HEK293 (cell line): ENCODE results near the gene IKZF4.

Experiments
- GFI1B ChIP-seq: fragments of 450-650 bp; formaldehyde crosslinking; IDR thresholded peaks from 2 replicates; pipeline ENCODE4 v1.5.1; 2016; ENCODE audit warnings: missing biosample characterization, missing genetic modification characterization
- RBAK ChIP-seq: fragments of 450-650 bp; formaldehyde crosslinking; IDR thresholded peaks from 2 replicates; pipeline ENCODE4 v1.5.1; 2016; ENCODE audit warnings: missing biosample characterization, missing genetic modification characterization
- SALL2 ChIP-seq: fragments of 450-650 bp; formaldehyde crosslinking; IDR thresholded peaks from 2 replicates; pipeline ENCODE4 v1.5.0; 2017; ENCODE audit warnings: missing biosample characterization, mild to moderate bottlenecking, missing genetic modification characterization, borderline replicate concordance
- YY2 ChIP-seq: fragments of 450-650 bp; formaldehyde crosslinking; IDR thresholded peaks from 2 replicates; pipeline ENCODE4 v1.5.1; 2016; ENCODE audit warnings: missing biosample characterization, missing genetic modification characterization
- ZBTB20 ChIP-seq: fragments of 450-650 bp; formaldehyde crosslinking; IDR thresholded peaks from 2 replicates; pipeline ENCODE4 v1.5.1; 2016; ENCODE audit warnings: missing biosample characterization, missing genetic modification characterization
- ZBTB48 ChIP-seq: fragments of 450-650 bp; formaldehyde crosslinking; IDR thresholded peaks from 2 replicates; pipeline ENCODE4 v1.5.1; 2016; ENCODE audit warnings: missing biosample characterization, missing genetic modification characterization
- ZFP37 ChIP-seq: fragments of 450-650 bp; formaldehyde crosslinking; IDR thresholded peaks from 2 replicates; pipeline ENCODE4 v1.5.1; 2016; ENCODE audit warnings: missing biosample characterization, missing genetic modification characterization
- ZIC2 ChIP-seq: fragments of 450-650 bp; formaldehyde crosslinking; IDR thresholded peaks from 2 replicates; pipeline ENCODE4 v1.5.1; 2016; ENCODE audit warnings: missing biosample characterization, missing genetic modification characterization
- ZNF16 ChIP-seq: fragments of 450-650 bp; formaldehyde crosslinking; IDR thresholded peaks from 2 replicates; pipeline ENCODE4 v1.5.1; 2016; ENCODE audit warnings: low read depth, missing biosample characterization, missing genetic modification characterization
- ZNF174 ChIP-seq: fragments of 450-650 bp; formaldehyde crosslinking; IDR thresholded peaks from 2 replicates; pipeline ENCODE4 v1.5.0; 2017; ENCODE audit warnings: missing biosample characterization, mild to moderate bottlenecking, missing genetic modification characterization
- ZNF2 ChIP-seq: fragments of 450-650 bp; formaldehyde crosslinking; IDR thresholded peaks from 2 replicates; pipeline ENCODE4 v1.5.1; 2016; ENCODE audit warnings: missing biosample characterization, missing genetic modification characterization
- ZNF214 ChIP-seq: fragments of 450-650 bp; formaldehyde crosslinking; IDR thresholded peaks from 2 replicates; pipeline ENCODE4 v1.5.1; 2017; ENCODE audit warnings: missing biosample characterization, mild to moderate bottlenecking, missing genetic modification characterization, borderline replicate concordance
- ZNF221 ChIP-seq: fragments of 450-650 bp; formaldehyde crosslinking; IDR thresholded peaks from 2 replicates; pipeline ENCODE4 v1.5.1; 2017; ENCODE audit warnings: missing biosample characterization, missing genetic modification characterization, borderline replicate concordance
- ZNF311 ChIP-seq: fragments of 450-650 bp; formaldehyde crosslinking; IDR thresholded peaks from 2 replicates; pipeline ENCODE4 v1.5.1; 2017; ENCODE audit warnings: missing biosample characterization, missing genetic modification characterization, borderline replicate concordance
- ZNF366 ChIP-seq: fragments of 450-650 bp; formaldehyde crosslinking; conservative IDR thresholded peaks from 2 replicates; pipeline ENCODE4 v1.5.1; 2016; ENCODE audit warnings: missing biosample characterization, missing genetic modification characterization
- ZNF433 ChIP-seq: fragments of 450-650 bp; formaldehyde crosslinking; IDR thresholded peaks from 2 replicates; pipeline ENCODE4 v1.5.1; 2016; ENCODE audit warnings: missing biosample characterization, missing genetic modification characterization, low read depth
- ZNF571 ChIP-seq: fragments of 450-650 bp; formaldehyde crosslinking; IDR thresholded peaks from 2 replicates; pipeline ENCODE4 v1.5.0; 2017; ENCODE audit warnings: missing biosample characterization, missing genetic modification characterization
- ZNF610 ChIP-seq: fragments of 450-650 bp; formaldehyde crosslinking; IDR thresholded peaks from 2 replicates; pipeline ENCODE4 v1.5.1; 2016; ENCODE audit warnings: missing biosample characterization, missing genetic modification characterization, borderline replicate concordance
- ZNF677 ChIP-seq: fragments of 450-650 bp; IDR thresholded peaks from 2 replicates; pipeline ENCODE4 v1.5.0; 2018; ENCODE audit warnings: missing biosample characterization, mild to moderate bottlenecking, missing genetic modification characterization, moderate library complexity
- ZNF830 ChIP-seq: fragments of 450-650 bp; IDR thresholded peaks from 2 replicates; pipeline ENCODE4 v1.5.0; 2018; ENCODE audit warnings: missing biosample characterization, missing genetic modification characterization, low read depth, mild to moderate bottlenecking, moderate library complexity
- ZSCAN16 ChIP-seq: fragments of 450-650 bp; formaldehyde crosslinking; IDR thresholded peaks from 2 replicates; pipeline ENCODE4 v1.5.1; 2016; ENCODE audit warnings: missing biosample characterization, missing genetic modification characterization
- TF ChIP-seq, protein P1 (sequence below): fragments of 450-650 bp; formaldehyde crosslinking; IDR thresholded peaks from 2 replicates; pipeline ENCODE4 v1.5.0; 2017; ENCODE audit warnings: missing biosample characterization, missing genetic modification characterization, borderline replicate concordance
- TF ChIP-seq, protein P2 (sequence below): fragments of 450-650 bp; formaldehyde crosslinking; IDR thresholded peaks from 2 replicates; pipeline ENCODE4 v1.5.1; 2016; ENCODE audit warnings: missing biosample characterization, missing genetic modification characterization
- TF ChIP-seq, protein P3 (sequence below): fragments of 450-650 bp; formaldehyde crosslinking; IDR thresholded peaks from 2 replicates; pipeline ENCODE4 v1.5.1; 2016; ENCODE audit warnings: missing biosample characterization, missing genetic modification characterization
- TF ChIP-seq, protein P4 (sequence below): fragments of 450-650 bp; formaldehyde crosslinking; IDR thresholded peaks from 2 replicates; pipeline ENCODE4 v1.5.1; 2017; ENCODE audit warnings: missing biosample characterization, missing genetic modification characterization
- TF ChIP-seq, protein P5 (sequence below): fragments of 450-650 bp; formaldehyde crosslinking; IDR thresholded peaks from 2 replicates; pipeline ENCODE4 v1.5.1; 2016; ENCODE audit warnings: missing biosample characterization, missing genetic modification characterization
- TF ChIP-seq, protein P6 (sequence below): fragments of 450-650 bp; formaldehyde crosslinking; IDR thresholded peaks from 2 replicates; pipeline ENCODE4 v1.5.1; 2016; ENCODE audit warnings: missing biosample characterization, missing genetic modification characterization

Gene IKZF4

DNA sequence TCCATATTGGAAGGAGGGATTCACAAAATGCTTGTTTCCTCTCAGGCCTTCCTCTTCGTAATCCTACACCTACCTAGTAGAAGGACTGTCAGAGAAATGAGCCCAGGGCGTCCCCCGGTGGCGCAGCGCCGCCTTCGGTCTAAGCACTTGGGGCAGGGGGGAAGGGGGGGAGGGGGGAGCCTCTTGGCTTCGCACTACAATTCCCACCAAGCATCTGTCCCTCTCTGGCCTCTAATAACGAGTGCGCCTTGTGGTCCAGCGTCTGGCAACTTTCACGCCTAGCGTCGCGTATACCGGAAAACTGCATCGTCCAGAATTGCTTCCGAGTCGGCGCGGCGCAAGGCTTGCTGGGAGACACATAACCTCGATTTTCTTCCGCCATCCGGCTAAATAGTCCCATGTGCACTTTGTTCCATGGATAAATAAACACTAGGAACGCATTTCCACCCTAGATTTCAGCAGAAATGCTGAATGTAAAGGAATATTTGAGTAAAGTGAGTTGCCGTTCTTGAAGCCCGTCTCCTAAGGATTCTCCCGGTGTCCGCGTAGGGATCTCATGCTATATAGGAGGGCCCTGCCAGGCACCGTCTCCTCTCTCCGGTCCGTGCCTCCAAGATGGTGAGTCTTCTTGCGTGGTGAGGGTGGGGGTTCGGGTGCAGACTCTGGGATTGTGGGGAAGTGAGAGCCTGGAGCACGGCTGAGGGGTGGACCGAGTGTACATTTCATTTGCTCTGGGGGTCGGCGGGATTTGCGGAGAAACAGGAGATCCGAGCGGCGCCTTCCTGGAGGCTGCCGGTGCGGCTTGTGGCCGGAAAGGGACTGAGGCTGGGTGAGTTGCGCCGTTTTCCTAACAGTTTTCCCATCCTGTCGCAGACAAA lies 20.9 kb downstream of the IKZF4 start, which contains the start of gene RPS26 (continued):
- TF ChIP-seq, protein P1, sequence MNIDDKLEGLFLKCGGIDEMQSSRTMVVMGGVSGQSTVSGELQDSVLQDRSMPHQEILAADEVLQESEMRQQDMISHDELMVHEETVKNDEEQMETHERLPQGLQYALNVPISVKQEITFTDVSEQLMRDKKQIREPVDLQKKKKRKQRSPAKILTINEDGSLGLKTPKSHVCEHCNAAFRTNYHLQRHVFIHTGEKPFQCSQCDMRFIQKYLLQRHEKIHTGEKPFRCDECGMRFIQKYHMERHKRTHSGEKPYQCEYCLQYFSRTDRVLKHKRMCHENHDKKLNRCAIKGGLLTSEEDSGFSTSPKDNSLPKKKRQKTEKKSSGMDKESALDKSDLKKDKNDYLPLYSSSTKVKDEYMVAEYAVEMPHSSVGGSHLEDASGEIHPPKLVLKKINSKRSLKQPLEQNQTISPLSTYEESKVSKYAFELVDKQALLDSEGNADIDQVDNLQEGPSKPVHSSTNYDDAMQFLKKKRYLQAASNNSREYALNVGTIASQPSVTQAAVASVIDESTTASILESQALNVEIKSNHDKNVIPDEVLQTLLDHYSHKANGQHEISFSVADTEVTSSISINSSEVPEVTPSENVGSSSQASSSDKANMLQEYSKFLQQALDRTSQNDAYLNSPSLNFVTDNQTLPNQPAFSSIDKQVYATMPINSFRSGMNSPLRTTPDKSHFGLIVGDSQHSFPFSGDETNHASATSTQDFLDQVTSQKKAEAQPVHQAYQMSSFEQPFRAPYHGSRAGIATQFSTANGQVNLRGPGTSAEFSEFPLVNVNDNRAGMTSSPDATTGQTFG (tag by site-specific recombination): peak; percentile 90
- TF ChIP-seq ZNF366 (tag by site-specific recombination) (no peak; the same call in 1 of the 2 replicates), ZNF610 (tag by site-specific recombination) (peak; percentile 89), ZNF830 (tag by site-specific recombination) (no peak), GFI1B (0 out of 2 replicates have a peak, but pooled peaks have one; percentile 5), ZNF221 (tag by site-specific recombination) (no peak), ZNF16 (tag by site-specific recombination) (no peak), ZSCAN16 (tag by site-specific recombination) (no peak), YY2 (tag by site-specific recombination) (peak; percentile 93), ZNF174 (tag by site-specific recombination) (no peak), ZNF571 (no peak), ZNF311 (tag by site-specific recombination) (no peak), SALL2 (tag by site-specific recombination) (peak; percentile 63; the same call in 1 of the 2 replicates), ZNF677 (no peak), ZFP37 (tag by site-specific recombination) (peak; percentile 97), ZNF214 (tag by site-specific recombination) (no peak), ZBTB48 (tag by site-specific recombination) (peak; percentile 98), ZNF2 (peak; percentile 99), RBAK (tag by site-specific recombination) (no peak), ZNF433 (tag by site-specific recombination) (no peak), ZIC2 (peak; percentile 55), ZBTB20 (tag by site-specific recombination) (peak; percentile 69)
- TF ChIP-seq, protein P2, sequence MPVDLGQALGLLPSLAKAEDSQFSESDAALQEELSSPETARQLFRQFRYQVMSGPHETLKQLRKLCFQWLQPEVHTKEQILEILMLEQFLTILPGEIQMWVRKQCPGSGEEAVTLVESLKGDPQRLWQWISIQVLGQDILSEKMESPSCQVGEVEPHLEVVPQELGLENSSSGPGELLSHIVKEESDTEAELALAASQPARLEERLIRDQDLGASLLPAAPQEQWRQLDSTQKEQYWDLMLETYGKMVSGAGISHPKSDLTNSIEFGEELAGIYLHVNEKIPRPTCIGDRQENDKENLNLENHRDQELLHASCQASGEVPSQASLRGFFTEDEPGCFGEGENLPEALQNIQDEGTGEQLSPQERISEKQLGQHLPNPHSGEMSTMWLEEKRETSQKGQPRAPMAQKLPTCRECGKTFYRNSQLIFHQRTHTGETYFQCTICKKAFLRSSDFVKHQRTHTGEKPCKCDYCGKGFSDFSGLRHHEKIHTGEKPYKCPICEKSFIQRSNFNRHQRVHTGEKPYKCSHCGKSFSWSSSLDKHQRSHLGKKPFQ (tag by site-specific recombination): no peak; the same call in none of the 2 replicates
- TF ChIP-seq, protein P3, sequence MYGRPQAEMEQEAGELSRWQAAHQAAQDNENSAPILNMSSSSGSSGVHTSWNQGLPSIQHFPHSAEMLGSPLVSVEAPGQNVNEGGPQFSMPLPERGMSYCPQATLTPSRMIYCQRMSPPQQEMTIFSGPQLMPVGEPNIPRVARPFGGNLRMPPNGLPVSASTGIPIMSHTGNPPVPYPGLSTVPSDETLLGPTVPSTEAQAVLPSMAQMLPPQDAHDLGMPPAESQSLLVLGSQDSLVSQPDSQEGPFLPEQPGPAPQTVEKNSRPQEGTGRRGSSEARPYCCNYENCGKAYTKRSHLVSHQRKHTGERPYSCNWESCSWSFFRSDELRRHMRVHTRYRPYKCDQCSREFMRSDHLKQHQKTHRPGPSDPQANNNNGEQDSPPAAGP (tag by site-specific recombination): peak; percentile 97
- TF ChIP-seq, protein P4, sequence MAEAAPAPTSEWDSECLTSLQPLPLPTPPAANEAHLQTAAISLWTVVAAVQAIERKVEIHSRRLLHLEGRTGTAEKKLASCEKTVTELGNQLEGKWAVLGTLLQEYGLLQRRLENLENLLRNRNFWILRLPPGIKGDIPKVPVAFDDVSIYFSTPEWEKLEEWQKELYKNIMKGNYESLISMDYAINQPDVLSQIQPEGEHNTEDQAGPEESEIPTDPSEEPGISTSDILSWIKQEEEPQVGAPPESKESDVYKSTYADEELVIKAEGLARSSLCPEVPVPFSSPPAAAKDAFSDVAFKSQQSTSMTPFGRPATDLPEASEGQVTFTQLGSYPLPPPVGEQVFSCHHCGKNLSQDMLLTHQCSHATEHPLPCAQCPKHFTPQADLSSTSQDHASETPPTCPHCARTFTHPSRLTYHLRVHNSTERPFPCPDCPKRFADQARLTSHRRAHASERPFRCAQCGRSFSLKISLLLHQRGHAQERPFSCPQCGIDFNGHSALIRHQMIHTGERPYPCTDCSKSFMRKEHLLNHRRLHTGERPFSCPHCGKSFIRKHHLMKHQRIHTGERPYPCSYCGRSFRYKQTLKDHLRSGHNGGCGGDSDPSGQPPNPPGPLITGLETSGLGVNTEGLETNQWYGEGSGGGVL (tag by site-specific recombination): no peak
- TF ChIP-seq, protein P5, sequence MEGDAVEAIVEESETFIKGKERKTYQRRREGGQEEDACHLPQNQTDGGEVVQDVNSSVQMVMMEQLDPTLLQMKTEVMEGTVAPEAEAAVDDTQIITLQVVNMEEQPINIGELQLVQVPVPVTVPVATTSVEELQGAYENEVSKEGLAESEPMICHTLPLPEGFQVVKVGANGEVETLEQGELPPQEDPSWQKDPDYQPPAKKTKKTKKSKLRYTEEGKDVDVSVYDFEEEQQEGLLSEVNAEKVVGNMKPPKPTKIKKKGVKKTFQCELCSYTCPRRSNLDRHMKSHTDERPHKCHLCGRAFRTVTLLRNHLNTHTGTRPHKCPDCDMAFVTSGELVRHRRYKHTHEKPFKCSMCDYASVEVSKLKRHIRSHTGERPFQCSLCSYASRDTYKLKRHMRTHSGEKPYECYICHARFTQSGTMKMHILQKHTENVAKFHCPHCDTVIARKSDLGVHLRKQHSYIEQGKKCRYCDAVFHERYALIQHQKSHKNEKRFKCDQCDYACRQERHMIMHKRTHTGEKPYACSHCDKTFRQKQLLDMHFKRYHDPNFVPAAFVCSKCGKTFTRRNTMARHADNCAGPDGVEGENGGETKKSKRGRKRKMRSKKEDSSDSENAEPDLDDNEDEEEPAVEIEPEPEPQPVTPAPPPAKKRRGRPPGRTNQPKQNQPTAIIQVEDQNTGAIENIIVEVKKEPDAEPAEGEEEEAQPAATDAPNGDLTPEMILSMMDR (tag by site-specific recombination): peak; percentile 57
- TF ChIP-seq, protein P6, sequence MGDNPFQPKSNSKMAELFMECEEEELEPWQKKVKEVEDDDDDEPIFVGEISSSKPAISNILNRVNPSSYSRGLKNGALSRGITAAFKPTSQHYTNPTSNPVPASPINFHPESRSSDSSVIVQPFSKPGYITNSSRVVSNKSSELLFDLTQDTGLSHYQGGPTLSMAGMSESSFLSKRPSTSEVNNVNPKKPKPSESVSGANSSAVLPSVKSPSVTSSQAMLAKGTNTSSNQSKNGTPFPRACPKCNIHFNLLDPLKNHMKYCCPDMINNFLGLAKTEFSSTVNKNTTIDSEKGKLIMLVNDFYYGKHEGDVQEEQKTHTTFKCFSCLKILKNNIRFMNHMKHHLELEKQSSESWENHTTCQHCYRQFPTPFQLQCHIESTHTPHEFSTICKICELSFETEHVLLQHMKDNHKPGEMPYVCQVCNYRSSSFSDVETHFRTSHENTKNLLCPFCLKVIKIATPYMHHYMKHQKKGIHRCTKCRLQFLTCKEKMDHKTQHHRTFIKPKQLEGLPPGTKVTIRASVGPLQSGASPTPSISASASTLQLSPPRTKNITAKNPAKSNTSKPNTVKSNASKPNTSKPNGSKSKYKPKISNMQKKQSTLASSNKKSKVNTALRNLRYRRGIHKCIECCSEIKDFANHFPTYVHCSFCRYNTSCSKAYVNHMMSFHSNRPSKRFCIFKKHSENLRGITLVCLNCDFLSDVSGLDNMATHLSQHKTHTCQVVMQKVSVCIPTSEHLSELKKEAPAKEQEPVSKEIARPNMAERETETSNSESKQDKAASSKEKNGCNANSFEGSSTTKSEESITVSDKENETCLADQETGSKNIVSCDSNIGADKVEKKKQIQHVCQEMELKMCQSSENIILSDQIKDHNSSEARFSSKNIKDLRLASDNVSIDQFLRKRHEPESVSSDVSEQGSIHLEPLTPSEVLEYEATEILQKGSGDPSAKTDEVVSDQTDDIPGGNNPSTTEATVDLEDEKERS (tag by site-specific recombination): peak; percentile 67; the same call in 1 of the 2 replicates
